Astrocyte (in vitro differentiated cells and primary cell): ENCODE measurements around the gene OASL. TPM values are rescaled to one million over a fixed set of nuclear protein-coding genes. Genes with fewer than 3 reads are reported as not detected.

ENCODE experiments used
- DNase-seq: peaks from one replicate; pipeline ENCODE4 v3.0.0-alpha.2; 2010; ENCODE audit warnings: low read depth
- FAIRE-seq: peaks from 2 replicates; lab custom pipeline; 2011; peaks lifted over from hg19 to GRCh38; lab: Jason Lieb, UNC
- H2AFZ ChIP-seq: 2 replicates; pipeline ENCODE4 v1.6.0; 2012; ENCODE audit warnings: low read depth, low read length, inconsistent platforms
- H3K27ac ChIP-seq: 2 replicates; pipeline ENCODE4 v1.5.1; 2011; ENCODE audit warnings: low read depth, low read length, inconsistent platforms
- H3K27me3 ChIP-seq: 2 replicates; pipeline ENCODE4 v1.6.0; 2011; ENCODE audit warnings: low read length, inconsistent platforms; ENCODE audit not compliant: insufficient read depth
- H3K36me3 ChIP-seq: 2 replicates; pipeline ENCODE4 v1.5.1; 2011; ENCODE audit warnings: low read length, inconsistent platforms; ENCODE audit not compliant: insufficient read depth
- H3K4me1 ChIP-seq: 2 replicates; pipeline ENCODE4 v1.5.1; 2011; ENCODE audit warnings: low read length, inconsistent platforms; ENCODE audit not compliant: insufficient read depth
- H3K4me2 ChIP-seq: 2 replicates; pipeline ENCODE4 v1.6.0; 2012; ENCODE audit warnings: low read length, inconsistent platforms
- H3K4me3 ChIP-seq: 2 replicates; pipeline ENCODE4 v1.5.1; 2011; ENCODE audit warnings: low read depth, mild to moderate bottlenecking, low read length, inconsistent platforms; ENCODE audit not compliant: insufficient read depth
- H3K79me2 ChIP-seq: 2 replicates; pipeline ENCODE4 v1.6.0; 2012; ENCODE audit warnings: mild to moderate bottlenecking, low read length, inconsistent platforms; ENCODE audit not compliant: insufficient read depth
- H3K9ac ChIP-seq: 2 replicates; pipeline ENCODE4 v1.6.0; 2012; ENCODE audit warnings: mild to moderate bottlenecking, low read length, inconsistent platforms
- H3K9me3 ChIP-seq: 2 replicates; pipeline ENCODE4 v1.5.1; 2012; ENCODE audit warnings: low read depth, mild to moderate bottlenecking, low read length, inconsistent platforms; ENCODE audit not compliant: insufficient read depth
- H4K20me1 ChIP-seq: 2 replicates; pipeline ENCODE4 v1.6.0; 2012; ENCODE audit warnings: low read length, inconsistent platforms; ENCODE audit not compliant: insufficient read depth
- H3K27ac Mint-ChIP-seq: one replicate; pipeline ENCODE4 v1.8.0; 2021; ENCODE audit warnings: mild to moderate bottlenecking, mixed read lengths; ENCODE audit not compliant: unreplicated experiment
- H3K27me3 Mint-ChIP-seq: one replicate; pipeline ENCODE4 v1.8.0; 2021; ENCODE audit warnings: low read depth, mixed read lengths; ENCODE audit not compliant: unreplicated experiment
- H3K36me3 Mint-ChIP-seq: one replicate; pipeline ENCODE4 v1.8.0; 2021; ENCODE audit warnings: low read depth, mixed read lengths; ENCODE audit not compliant: unreplicated experiment
- H3K4me1 Mint-ChIP-seq: one replicate; pipeline ENCODE4 v1.8.0; 2021; ENCODE audit warnings: low read depth, mixed read lengths; ENCODE audit not compliant: unreplicated experiment
- H3K4me3 Mint-ChIP-seq: one replicate; pipeline ENCODE4 v1.8.0; 2021; ENCODE audit warnings: mild to moderate bottlenecking, moderate library complexity, mixed read lengths; ENCODE audit not compliant: unreplicated experiment
- H3K9me3 Mint-ChIP-seq: one replicate; pipeline ENCODE4 v1.8.0; 2021; ENCODE audit warnings: mild to moderate bottlenecking, mixed read lengths; ENCODE audit not compliant: unreplicated experiment
- CTCF ChIP-seq: IDR thresholded peaks from 2 replicates; pipeline ENCODE4 v1.5.1; 2011; ENCODE audit warnings: low read depth, mild to moderate bottlenecking, inconsistent platforms, low read length, moderate library complexity; ENCODE audit not compliant: insufficient read depth
- EZH2 ChIP-seq: IDR thresholded peaks from 2 replicates; pipeline ENCODE4 v1.6.1; 2012; ENCODE audit warnings: mild to moderate bottlenecking, low read length, inconsistent platforms; ENCODE audit not compliant: insufficient read depth
- total RNA-seq: library from RNA; stranded (reverse); gene quantifications from 2 replicates; pipeline ENCODE4 v1.2.1, GENCODE V29; 2021

OASL gene
- total RNA-seq, 1 donor from 2014 or later: 0.75 TPM

GRCh38 chr12:120970310-120970709 is 68.7 kb downstream of the OASL start:
- H4K20me1 ChIP-seq: no peaks in the 10 kb centered on the region
- H3K9me3 ChIP-seq: no peaks in the 10 kb centered on the region
- no peak overlapping the region for H3K27ac ChIP-seq
- H3K4me1 Mint-ChIP-seq: no peaks in the 10 kb centered on the region
- TF ChIP-seq EZH2 (no peak), CTCF (no peak)
- H3K27me3 Mint-ChIP-seq: peaks cover 5% of the 10 kb centered on the region
- H3K27me3 ChIP-seq: peaks cover 5% of the 10 kb centered on the region
- H3K36me3 Mint-ChIP-seq: no peaks in the 10 kb centered on the region
- H3K27ac Mint-ChIP-seq: no peak overlapping the region
- no peaks in the 10 kb centered on the region for H3K36me3 ChIP-seq
- H3K4me2 ChIP-seq: no peak overlapping the region
- no peak overlapping the region for H3K4me3 ChIP-seq
- DNase-seq (no peak), FAIRE-seq (no peak)
- H3K4me3 Mint-ChIP-seq: no peak overlapping the region
- H3K9me3 Mint-ChIP-seq: no peaks in the 10 kb centered on the region
- no peaks in the 10 kb centered on the region for H3K79me2 ChIP-seq
- H3K4me1 ChIP-seq: no peaks in the 10 kb centered on the region
- H2AFZ ChIP-seq: no peak overlapping the region
- no peak overlapping the region for H3K9ac ChIP-seq

Other genes with a start within 250 kb of the OASL start
- gene SPPL3, start 134.9 kb downstream of the OASL start, total RNA-seq: 42.5 and 48.3 TPM in 2 replicates
- not detected in 2 replicates for gene HNF1A, start 60.7 kb downstream of the OASL start, total RNA-seq
- gene C12orf43, start 22.8 kb downstream of the OASL start, total RNA-seq: 16.2 and 19.4 TPM in 2 replicates
- gene P2RX7, start 93.6 kb upstream of the OASL start, total RNA-seq: 0.07 TPM in 1 of 2 replicates, not detected in the other
- 13.9 and 14.3 TPM in 2 replicates for gene P2RX4, start 170.9 kb upstream of the OASL start, total RNA-seq